Activated T-cell treated with anti-CD3 and anti-CD28 coated beads, Interleukin-2, amount 50 U/mL, for 48 hours (primary cell): Measurements from ENCODE around the gene CTRB2.
A peak's percentile ranks its signal among the peaks of the same experiment; 100 is the strongest.
"Not testable (repeated sequence)": the region's sequence is repeated elsewhere in the genome, so short reads cannot be mapped to it uniquely, and the experiment has no call there.

Source experiments
- DNase-seq, 2 experiments: peaks; one replicate each; pipeline ENCODE4 v3.0.0-alpha.2; 2020

CTRB2 gene

DNA sequence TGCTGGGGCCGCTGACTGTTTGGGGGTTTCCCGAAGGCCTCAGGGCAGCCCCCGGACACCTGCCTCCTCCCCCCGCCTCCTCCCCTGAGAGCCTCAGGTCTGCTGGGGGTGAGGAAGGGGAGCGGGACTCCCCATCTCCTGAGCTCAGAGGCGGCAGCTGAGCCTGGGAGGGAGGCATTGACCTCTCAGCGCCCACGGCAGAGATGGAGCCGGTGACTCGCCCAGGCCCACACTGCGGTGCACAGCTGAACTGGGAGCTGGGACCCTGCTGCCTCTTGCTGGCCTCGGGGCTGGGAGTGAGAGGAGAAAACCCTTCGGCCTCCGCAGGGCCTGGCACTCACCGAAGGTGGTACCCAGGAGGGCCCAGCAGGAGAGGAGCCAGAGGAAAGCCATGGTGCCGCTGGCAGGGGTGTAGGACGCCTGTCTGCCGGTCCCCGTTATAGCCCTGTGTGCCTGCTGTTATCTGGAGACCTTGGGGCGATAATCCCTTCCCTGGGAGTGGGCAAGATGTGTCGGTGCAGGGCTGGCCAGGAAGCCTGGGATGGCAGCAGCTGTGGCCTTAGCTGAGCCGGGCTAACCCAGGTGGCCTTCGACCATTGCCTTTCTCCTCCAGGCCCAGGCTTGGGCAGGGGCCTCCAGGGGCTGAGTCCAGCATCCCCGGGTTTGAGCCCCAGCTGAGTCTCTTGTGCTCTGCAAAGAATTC, at the start of gene CTRB2:
Gene CTRB2, minus strand, starts transcription at position 413 of the 703 bp plus-strand sequence. Its CDS starts 20 bp downstream, at position 393.
- no peak for DNase-seq

GRCh38 chr16:75256059-75256571, 49.2 kb upstream of the CTRB2 start:
- DNase-seq, result no peak

DNA sequence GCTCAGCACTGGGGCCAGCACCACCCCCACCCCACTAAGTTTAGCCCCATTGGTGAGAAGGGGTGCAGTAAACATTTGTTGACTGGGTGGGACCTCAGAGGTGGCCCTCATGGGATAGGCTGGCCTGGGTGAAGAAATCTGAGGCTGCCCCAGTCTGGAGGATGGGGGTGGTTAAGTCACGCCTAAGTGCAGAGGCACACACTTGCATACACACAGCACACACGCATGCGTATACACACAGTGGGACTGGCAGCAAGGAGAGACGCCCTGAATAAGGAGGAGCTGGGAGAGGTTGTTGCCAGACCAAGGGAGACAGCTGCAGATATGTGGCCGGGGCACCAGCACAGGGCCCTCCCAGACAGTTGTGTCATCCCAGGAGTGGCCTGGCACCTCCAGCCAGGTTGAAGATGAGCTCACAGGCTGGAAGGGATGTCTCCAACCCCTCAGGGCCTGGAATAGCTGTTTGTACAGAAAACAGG, 47.4 kb upstream of the CTRB2 start:
- no peak for DNase-seq

DNA sequence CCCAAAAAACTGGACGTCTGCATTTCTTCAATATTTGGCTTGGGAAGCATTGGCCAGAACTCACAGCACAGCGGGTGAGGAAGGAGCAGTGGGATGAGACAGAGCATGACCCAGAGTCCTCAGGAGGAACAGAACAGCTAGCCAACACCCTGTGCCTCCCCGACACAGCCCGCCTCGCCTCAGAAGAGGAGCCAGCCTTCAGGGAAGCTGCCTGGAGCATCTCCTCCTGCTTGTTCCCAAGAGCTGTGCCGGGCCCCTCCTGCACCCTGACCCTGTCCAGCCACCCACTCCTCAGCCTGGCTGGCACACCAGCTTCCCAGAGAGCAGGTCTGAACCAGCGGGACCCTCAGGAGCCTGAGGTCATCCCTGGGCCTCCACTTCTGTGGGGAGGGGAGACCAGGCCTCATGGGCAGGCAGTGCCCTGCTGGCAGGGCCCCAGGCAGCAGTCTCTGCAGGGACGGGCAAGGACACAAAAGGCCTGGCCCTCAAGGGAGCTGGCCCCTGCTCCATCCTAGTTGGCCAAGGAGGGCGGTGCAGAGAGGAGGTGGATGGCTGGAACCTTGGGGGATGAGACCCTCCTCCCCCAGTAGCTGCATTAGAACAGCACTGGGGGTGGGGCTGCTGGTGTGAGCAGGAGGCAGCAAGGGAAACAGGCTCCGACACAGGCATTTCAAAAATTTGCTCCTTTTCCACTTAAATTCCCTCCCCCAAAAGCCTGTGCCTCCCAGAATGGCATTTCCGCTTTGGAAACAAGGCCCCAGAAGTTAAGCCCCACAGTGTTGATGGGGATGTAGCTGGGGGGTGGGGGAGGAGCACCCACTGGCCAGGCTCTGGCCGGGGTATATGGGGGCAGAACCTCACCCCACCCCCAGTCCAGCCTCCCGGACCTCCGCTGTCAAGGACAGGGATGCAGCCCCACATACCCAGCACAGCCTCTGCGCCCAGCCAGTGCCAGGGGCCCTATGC, 46.3 kb upstream of the CTRB2 start:
- DNase-seq, result no peak

DNA sequence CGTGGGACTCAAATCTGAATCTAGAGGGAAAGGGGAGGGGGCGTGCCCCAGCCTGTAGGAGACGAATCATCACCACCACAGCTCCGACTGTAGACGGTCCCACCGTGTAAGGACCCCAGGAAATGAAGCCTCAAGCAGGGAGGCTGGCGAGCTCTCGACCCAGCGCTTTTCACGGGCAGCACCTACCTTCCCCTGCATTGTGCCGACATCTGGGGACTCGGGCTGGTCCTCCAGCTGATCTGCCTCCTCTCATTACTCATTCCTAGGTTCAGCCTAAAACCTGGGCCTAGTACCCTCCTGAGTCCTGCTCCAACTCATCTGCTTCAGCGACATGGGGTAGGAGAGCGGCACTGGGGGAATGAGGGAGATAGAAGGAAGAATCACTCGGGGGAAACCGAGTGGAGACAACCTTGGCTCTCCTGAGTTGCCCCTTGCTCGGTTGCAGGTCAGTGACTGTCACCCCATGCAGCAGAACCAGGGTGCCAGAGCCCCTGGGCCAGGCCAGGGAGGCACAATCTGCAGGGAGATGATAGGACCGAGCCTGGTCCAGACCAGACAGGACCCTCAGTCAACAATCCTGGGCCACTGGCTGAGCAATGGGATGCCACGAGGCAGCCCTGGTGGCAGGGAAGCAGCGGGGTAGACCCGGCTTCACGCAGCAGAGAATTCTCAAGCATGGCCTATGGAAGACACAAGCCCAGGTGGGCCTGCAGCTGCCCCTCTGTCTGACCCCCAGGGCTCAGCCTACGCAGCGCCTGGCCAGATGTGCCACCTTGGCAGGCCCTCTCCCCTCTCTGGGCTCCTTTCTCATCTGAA, 45.3 kb upstream of the CTRB2 start:
- DNase-seq, result no peak

- peak; percentile 46 to 52 for DNase-seq
These were observed 44.5 kb upstream of the CTRB2 start, which contains the start of gene BCAR1 for GRCh38 chr16:75251280-75252048. TSS of gene BCAR1 (minus strand) at chr16:75251624. CDS start at chr16:75251482, 142 bp downstream.

DNA sequence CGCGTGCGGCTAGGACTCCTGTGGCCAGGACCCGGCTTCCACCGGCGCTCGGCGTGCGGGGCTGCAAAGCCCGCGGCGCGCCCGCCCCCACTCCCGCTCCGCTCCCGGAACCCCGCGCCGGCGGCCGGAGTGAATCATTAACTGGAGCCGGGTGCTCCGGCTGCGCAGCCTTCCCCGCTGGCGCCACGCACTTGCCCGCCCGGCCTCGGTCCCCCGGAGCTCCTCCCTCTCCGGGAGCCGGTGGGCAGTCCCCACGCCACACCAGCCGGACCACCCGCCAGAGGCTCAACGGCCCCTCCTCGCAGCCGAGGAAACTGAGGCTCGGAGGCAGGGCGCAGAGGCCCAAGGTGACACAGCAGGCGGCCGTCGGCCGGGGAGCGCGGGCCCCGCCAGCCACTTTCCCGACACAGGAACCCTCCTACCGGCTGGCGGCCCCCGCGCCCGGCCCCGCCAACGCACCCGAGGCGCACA, 43.9 kb upstream of the CTRB2 start:
- DNase-seq, result no peak

DNA sequence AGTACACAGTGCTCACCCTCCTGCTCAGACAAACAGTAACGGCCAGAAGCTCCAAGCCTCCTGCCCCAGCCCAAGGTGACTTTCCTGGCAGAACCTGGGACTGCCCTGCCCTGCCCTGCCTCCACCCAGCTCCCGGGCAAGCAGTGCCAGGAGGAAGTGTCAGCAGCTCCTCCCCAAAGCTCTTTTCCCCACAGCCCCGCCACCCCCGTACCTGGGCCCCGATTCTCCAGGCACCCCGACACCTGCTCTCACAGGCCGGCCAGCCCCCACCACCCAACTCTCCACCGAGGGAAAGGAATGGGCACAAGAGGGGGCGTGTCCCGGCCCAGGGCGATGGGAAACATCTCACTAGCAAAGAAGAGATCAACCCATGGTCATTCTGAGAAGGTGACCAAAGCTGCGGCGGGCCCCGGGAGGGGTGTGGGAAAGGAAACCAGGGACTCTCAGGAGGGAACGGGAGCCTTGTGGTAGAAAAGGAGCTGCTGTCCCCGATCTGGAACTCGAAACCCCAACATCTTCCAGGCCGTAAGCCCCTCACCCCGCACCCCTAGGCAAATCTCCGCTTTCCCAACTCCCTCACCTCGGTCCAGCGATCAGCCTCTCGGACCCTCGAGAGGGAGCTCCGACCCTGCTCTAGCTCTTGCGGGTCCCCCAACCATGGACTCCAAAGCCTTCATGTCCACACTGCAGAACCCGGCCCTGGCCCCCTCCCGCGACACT, 43.3 kb upstream of the CTRB2 start:
- DNase-seq, result no peak

- DNase-seq, result no peak
These were observed 42.5 kb upstream of the CTRB2 start for GRCh38 chr16:75249441-75249840.

DNA sequence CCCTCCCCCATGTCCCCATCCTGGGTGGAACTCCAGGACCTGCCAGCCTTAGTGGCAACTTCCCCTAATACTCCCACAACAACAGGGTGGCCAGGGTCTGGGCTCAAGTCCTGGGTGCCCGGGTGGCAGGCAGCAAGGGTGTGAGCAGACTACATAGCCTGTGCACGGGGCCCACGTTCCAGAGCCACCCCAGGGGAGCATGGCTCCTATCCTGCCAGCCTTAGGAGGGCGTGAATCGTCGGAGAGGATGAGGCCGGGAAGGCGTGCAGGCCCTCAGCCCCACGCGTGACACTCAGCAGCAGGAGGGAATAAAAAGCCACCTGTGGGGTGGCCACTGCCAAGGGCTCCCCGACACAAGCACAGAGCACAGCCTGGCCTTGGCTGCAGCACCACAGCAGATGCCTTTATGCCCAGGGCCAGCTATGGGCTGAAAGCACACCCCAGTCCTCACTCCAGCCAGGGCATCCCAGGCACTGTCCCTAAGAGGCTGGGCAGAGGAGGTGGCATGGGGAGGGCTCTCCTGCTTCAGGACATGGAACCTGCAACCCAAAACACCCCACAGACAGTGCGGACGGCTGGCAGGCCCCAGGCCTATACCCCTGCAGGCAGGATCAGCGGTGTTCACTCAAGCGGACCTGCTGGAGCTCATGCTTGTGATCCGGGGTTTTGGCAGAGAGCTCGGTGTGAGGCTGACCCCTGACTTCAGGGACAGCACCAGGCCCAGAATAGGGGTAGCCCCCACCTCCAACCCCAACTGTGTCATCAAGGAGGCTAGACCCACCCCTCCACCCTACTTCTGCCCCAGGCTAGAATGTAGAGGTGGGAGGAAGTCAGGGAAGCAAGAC, 41.8 kb upstream of the CTRB2 start:
- no peak for DNase-seq

DNA sequence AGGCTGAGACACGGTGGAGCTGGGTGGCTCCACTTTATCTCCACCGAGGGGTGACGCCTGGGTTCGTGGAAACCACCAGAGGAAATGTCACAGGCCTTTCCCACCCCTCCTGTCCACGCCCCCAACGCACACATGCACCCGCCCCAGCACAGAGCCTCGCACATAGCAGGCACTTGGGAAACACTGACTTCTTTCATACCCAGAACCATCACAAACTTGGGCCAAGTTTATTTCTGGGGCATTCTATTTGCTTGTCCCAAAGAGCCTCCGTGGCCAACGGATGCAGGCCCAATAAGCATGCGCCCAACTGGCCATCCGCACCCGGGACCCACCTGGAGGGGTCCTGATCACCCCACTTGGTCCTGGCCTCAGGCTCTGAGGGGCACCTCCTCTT, 41.2 kb upstream of the CTRB2 start:
- no peak for DNase-seq

DNA sequence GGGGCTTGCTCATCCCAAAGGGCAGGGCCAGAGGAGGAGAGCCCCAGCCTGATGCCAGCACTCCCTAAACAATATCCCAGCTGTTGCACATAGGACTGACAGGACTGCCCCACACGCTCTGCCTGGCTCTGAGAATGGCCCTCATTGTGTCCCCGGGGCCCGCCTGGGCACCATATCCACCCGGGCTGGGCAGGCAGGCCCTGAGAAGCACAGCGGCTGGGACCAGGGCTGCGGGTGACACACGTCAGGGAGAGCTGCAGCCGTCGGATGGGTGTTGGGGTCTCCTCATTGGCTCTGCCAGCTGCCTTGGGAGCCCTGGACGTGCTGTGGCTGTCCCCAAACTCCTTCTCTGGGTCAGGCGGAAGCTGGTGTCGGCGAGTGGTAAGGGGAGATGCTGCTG, 40.3 kb upstream of the CTRB2 start:
- DNase-seq, result no peak

GRCh38 chr16:75246504-75247205, 39.7 kb upstream of the CTRB2 start:
- DNase-seq, result no peak

DNA sequence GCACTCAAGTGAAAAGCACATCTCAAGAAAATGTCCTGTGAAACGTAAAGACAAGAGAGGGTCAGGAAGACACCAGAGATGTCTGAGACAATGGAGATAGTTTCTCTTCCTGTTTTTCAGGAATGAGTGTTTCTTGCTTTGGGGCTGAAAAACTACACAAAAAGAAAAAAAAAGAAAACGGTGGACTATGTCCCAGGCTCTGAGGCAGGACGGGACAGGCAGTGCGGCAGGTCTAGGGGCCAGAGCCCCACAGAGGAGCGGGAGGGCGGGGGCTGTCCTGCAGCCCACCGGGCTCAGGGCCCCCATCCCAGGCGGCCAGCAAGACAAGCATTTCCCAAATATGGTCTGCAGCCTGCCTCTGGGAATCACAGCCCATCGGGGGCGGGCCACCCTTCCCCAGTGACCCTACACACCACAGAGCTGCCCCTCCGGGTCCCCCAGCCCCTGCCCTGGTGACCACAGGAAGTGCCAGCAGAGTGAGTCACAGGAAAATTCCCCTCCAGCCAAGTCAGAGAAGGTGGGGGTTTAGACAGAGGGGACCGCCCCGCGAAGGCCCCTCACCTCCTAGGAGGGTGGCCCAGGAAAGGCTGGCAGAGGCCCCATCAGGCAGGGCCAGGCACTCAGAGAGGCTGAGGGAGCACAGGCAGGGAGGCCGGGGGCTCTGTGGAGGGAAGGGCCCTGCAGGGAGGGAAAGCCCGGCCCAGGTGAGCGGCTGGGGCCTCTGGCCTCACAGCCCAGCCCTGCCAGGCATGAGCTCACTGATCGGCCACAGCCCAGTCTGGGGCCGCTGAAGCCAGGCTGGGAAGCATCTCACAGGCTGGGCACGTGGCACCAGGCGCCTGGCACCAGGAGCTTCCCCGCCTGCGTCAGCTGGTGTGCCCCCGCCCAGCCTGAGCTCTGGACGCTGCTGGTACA, 38.1 kb upstream of the CTRB2 start:
- no peak for DNase-seq

DNA sequence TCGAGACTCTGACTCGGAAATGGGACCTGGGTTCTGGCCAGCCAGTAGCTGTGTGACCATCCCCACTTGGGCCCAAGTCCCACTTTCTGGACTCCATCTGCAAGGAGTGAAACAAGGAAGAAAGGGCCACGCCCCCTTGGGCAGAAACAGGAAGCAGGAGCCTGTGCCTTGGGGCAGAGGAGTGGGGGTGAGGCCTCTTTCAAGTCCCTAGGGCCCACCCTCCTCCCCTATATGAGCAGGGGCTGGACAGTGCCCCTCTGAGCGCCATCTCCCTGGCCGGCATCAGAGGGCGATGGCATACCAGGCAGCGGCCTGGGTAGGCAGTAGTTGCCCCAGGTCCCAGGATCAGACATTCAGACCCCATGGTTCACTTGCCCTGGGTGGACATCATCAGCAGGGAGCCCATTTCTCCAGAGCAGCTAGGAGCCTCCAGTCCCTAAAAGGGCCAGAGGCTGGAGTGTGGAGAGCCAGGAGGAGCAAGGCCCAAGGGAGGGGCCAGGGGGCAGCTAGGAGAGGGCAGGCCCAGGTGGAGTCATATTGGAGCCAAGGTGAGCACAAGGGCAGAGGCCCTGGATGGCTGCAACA, 37.4 kb upstream of the CTRB2 start:
- DNase-seq, result no peak

- no peak for DNase-seq
These were observed 36.8 kb upstream of the CTRB2 start for GRCh38 chr16:75243667-75244224.

DNA sequence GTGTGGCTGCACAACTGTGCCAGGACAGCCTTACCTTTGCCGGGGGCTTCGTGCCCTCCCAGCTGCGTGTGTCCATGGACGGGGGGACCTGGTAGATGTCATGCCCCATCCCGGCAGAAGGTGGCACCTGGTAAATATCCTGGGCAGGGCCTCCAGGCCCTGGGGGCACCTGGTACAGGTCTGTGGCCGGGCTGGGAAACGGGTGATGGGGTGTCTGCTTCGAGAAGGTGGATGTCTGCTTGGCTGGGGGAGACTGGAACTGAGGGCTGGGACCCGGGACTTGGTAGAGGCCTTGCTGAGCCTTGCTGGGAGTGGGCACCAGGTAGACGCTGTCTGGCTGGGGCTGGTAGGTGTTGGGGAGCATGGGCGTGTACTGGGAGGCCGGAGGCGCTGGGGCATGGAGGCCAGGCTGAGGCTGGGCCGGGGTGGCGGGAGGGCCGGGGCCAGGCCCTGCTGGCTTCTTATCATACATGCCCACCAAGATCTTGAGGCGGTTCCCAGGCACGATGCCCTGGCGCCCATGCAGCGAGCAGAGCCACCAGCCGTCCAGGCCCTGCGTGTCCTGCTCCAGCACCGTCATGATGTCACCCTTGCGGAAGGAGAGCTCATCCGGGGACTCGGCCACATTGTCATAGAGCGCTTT, 35.6 kb upstream of the CTRB2 start:
- DNase-seq, result not testable (repeated sequence)
